Nephron (organoid): ENCODE results near the gene SMAD6.

ENCODE experiments used
- H3K27ac Mint-ChIP-seq, 3 experiments: 2 replicates each; pipeline ENCODE4 v1.8.0; 2020; ENCODE audit warnings: mixed read lengths in 3 of 3, mild to moderate bottlenecking in 2 of 3, moderate library complexity in 1 of 3
- H3K27me3 Mint-ChIP-seq: 2 replicates; pipeline ENCODE4 v1.8.0; 2021; ENCODE audit warnings: low read depth, mild to moderate bottlenecking, moderate library complexity, mixed read lengths
- H3K36me3 Mint-ChIP-seq: 2 replicates; pipeline ENCODE4 v1.8.0; 2020; ENCODE audit warnings: low read depth, mixed read lengths
- H3K4me1 Mint-ChIP-seq: 2 replicates; pipeline ENCODE4 v1.8.0; 2020; ENCODE audit warnings: mixed read lengths
- H3K4me3 Mint-ChIP-seq, 3 experiments: 2 replicates each; pipeline ENCODE4 v1.8.0; 2020; ENCODE audit warnings: mild to moderate bottlenecking in 3 of 3, mixed read lengths in 3 of 3, moderate library complexity in 2 of 3
- H3K9me3 Mint-ChIP-seq: 2 replicates; pipeline ENCODE4 v1.8.0; 2020; ENCODE audit warnings: mixed read lengths
- CTCF ChIP-seq, 3 experiments: fragments of 200-600 bp; sonication (generic); IDR thresholded peaks; one replicate each; pipeline ENCODE4 v1.5.0; 2021; ENCODE audit warnings: antibody characterized with exemption in 3 of 3; ENCODE audit not compliant: unreplicated experiment in 3 of 3

Gene SMAD6

GRCh38 chr15:66654739-66655375 lies 47.2 kb upstream of the SMAD6 start:
- H3K4me1 Mint-ChIP-seq, result peaks cover 38% of the 10 kb centered on the region
- H3K4me3 Mint-ChIP-seq, result peak overlapping the region in 2 of 3 experiments; percentile 22 to 40
- peak overlapping the region in 2 of 3 experiments; percentile 77 to 88 for H3K27ac Mint-ChIP-seq
- no peak for TF ChIP-seq CTCF (IDR thresholded peaks at IDR 0.05; ENCODE audit: unreplicated experiment in 3 of 3)
- H3K9me3 Mint-ChIP-seq, result no peaks in the 10 kb centered on the region
- no peaks in the 10 kb centered on the region for H3K36me3 Mint-ChIP-seq
- H3K27me3 Mint-ChIP-seq, result peaks cover 11% of the 10 kb centered on the region

GRCh38 chr15:66655511-66655910 lies 46.5 kb upstream of the SMAD6 start:
- H3K36me3 Mint-ChIP-seq, result no peaks in the 10 kb centered on the region
- peak overlapping the region; percentile 34 to 88 (median 63) for H3K27ac Mint-ChIP-seq
- peaks cover 33% of the 10 kb centered on the region for H3K4me1 Mint-ChIP-seq
- H3K27me3 Mint-ChIP-seq, result peaks cover 11% of the 10 kb centered on the region
- peak overlapping the region; percentile 22 to 40 (median 35) for H3K4me3 Mint-ChIP-seq
- no peaks in the 10 kb centered on the region for H3K9me3 Mint-ChIP-seq
- TF ChIP-seq CTCF (IDR thresholded peaks at IDR 0.05; ENCODE audit: unreplicated experiment in 3 of 3), result no peak

- Mint-ChIP-seq H3K27ac (peak overlapping the region; percentile 34 to 88 (median 63)), H3K27me3 (peaks cover 11% of the 10 kb centered on the region), H3K4me3 (peak overlapping the region in 1 of 3 experiments; percentile 50), H3K9me3 (no peaks in the 10 kb centered on the region), H3K4me1 (peaks cover 33% of the 10 kb centered on the region), H3K36me3 (no peaks in the 10 kb centered on the region)
- no peak for TF ChIP-seq CTCF (IDR thresholded peaks at IDR 0.05; ENCODE audit: unreplicated experiment in 3 of 3)
Measured at GRCh38 chr15:66655997-66656396, 46.0 kb upstream of the SMAD6 start.

GRCh38 chr15:66657185-66658020 lies 44.6 kb upstream of the SMAD6 start:
- peaks cover 4% of the 10 kb centered on the region for H3K27me3 Mint-ChIP-seq
- no peak for TF ChIP-seq CTCF (IDR thresholded peaks at IDR 0.05; ENCODE audit: unreplicated experiment in 3 of 3)
- no peaks in the 10 kb centered on the region for H3K36me3 Mint-ChIP-seq
- peak overlapping the region; percentile 34 to 69 (median 43) for H3K27ac Mint-ChIP-seq
- H3K4me3 Mint-ChIP-seq, result peak overlapping the region in 2 of 3 experiments; percentile 0 to 18
- no peaks in the 10 kb centered on the region for H3K9me3 Mint-ChIP-seq
- peaks cover 33% of the 10 kb centered on the region for H3K4me1 Mint-ChIP-seq

- Mint-ChIP-seq H3K27me3 (peaks cover under 1% of the 10 kb centered on the region), H3K4me3 (no peak overlapping the region), H3K9me3 (no peaks in the 10 kb centered on the region), H3K4me1 (peaks cover 31% of the 10 kb centered on the region), H3K27ac (peak overlapping the region; percentile 34 to 69 (median 43)), H3K36me3 (no peaks in the 10 kb centered on the region)
- TF ChIP-seq CTCF (IDR thresholded peaks at IDR 0.05; ENCODE audit: unreplicated experiment in 3 of 3), result no peak
Measured at GRCh38 chr15:66658044-66658443, 44.0 kb upstream of the SMAD6 start.
